Activated T-helper 1 cell treated with anti-CD3 and anti-CD28 coated beads, Interleukin-12 subunit alpha, Interleukin-12 subunit beta, Interleukin-2, Interleukin-4 antibody, amounts not matched to agents 30 ng/mL and 10 ng/mL and 1 ng/mL, durations not matched to agents 14 hours and 24 hours and 36 hours (primary cell): ENCODE results near the gene CDKL5. TPM values are rescaled to one million over a fixed set of nuclear protein-coding genes. Genes with fewer than 3 reads are reported as not detected.

ENCODE experiments used
- DNase-seq: peaks from one replicate; pipeline ENCODE4 v3.0.0; 2021; ENCODE audit warnings: low spot score
- H3K27ac Mint-ChIP-seq: one replicate; pipeline ENCODE4 v1.8.0; 2021; ENCODE audit warnings: mild to moderate bottlenecking, mixed read lengths
- H3K27me3 Mint-ChIP-seq: one replicate; pipeline ENCODE4 v1.8.0; 2022; ENCODE audit warnings: mild to moderate bottlenecking, moderate library complexity, mixed read lengths; ENCODE audit not compliant: insufficient read depth
- H3K36me3 Mint-ChIP-seq: one replicate; pipeline ENCODE4 v1.8.0; 2021; ENCODE audit warnings: low read depth, mixed read lengths
- H3K4me1 Mint-ChIP-seq: one replicate; pipeline ENCODE4 v1.8.0; 2021; ENCODE audit warnings: low read depth, mixed read lengths
- H3K4me3 Mint-ChIP-seq: one replicate; pipeline ENCODE4 v1.8.0; 2021; ENCODE audit warnings: mild to moderate bottlenecking, moderate library complexity, mixed read lengths
- H3K9me3 Mint-ChIP-seq: one replicate; pipeline ENCODE4 v1.8.0; 2021; ENCODE audit warnings: mixed read lengths
- intact Hi-C: fragments of 100-400 bp; cut with micrococcal nuclease; formaldehyde crosslinking; loops from one replicate; pipeline ENCODE4 v1.15.1; 2024
- total RNA-seq: library from RNA; stranded (reverse); gene quantifications from 2 replicates; pipeline ENCODE4 v1.2.3, GENCODE V29; 2022

Gene CDKL5
- total RNA-seq, 1 donor from 2014 or later, result 0.73 TPM

DNA sequence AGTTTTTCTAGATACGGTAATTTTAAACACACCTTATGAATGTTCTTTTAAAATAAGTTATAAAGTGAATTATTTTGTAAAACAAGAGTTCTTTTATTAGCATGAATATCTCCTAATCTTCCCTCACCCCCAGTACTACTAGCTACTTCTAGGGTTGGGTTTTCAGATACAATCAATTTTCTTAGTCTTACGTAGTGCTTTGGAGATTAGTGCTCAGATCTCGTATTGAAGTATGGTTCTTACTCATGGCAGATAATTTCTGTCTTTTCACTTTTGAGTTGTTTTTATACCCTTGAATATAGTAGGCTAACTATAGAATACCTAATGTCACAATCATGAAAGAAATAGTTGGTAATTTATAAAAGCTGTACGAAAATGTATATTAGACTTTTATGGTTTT, 43.2 kb downstream of the CDKL5 start:
- no peaks in the 10 kb centered on the region for H3K27me3 Mint-ChIP-seq
- H3K4me3 Mint-ChIP-seq, result no peak overlapping the region
- no peaks in the 10 kb centered on the region for H3K36me3 Mint-ChIP-seq
- H3K9me3 Mint-ChIP-seq, result no peaks in the 10 kb centered on the region
- intact Hi-C loops, result no loop called here
- no peak overlapping the region for H3K27ac Mint-ChIP-seq
- no peaks in the 10 kb centered on the region for H3K4me1 Mint-ChIP-seq
- no peak for DNase-seq

DNA sequence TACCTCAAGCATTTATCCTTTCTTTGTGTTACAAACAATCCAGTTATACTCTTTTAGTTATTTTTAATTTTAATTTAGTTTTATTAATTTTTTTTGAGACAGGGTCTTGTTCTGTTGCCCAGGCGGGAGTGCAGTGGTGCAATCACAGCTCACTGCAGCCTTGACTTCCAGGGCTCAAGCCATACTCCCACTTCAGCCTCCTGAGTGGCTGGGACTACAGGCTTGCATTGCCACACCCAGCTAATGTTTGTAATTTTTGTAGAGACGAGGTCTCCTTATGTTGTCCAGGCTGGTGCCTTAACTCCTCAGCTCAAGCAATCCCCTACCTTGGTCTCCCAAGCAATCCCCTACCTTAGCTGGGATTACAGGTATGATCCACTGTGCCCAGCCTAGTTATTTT, 45.9 kb downstream of the CDKL5 start:
- no peak overlapping the region for H3K27ac Mint-ChIP-seq
- no peaks in the 10 kb centered on the region for H3K27me3 Mint-ChIP-seq
- H3K4me3 Mint-ChIP-seq, result no peak overlapping the region
- intact Hi-C loops, result no loop called here
- H3K9me3 Mint-ChIP-seq, result no peaks in the 10 kb centered on the region
- H3K36me3 Mint-ChIP-seq, result no peaks in the 10 kb centered on the region
- DNase-seq, result no peak
- no peaks in the 10 kb centered on the region for H3K4me1 Mint-ChIP-seq

- DNase-seq, result no peak
- H3K9me3 Mint-ChIP-seq, result no peaks in the 10 kb centered on the region
- H3K36me3 Mint-ChIP-seq, result no peaks in the 10 kb centered on the region
- H3K27me3 Mint-ChIP-seq, result no peaks in the 10 kb centered on the region
- H3K27ac Mint-ChIP-seq, result no peak overlapping the region
- H3K4me1 Mint-ChIP-seq, result no peaks in the 10 kb centered on the region
- H3K4me3 Mint-ChIP-seq, result no peak overlapping the region
- intact Hi-C loops, result no loop called here
Measured at GRCh38 chrX:18490806-18491555, 65.6 kb downstream of the CDKL5 start.

GRCh38 chrX:18491587-18492340, 66.4 kb downstream of the CDKL5 start:
- no peak overlapping the region for H3K27ac Mint-ChIP-seq
- no peaks in the 10 kb centered on the region for H3K4me1 Mint-ChIP-seq
- no peak for DNase-seq
- no peaks in the 10 kb centered on the region for H3K36me3 Mint-ChIP-seq
- H3K9me3 Mint-ChIP-seq, result no peaks in the 10 kb centered on the region
- no peaks in the 10 kb centered on the region for H3K27me3 Mint-ChIP-seq
- intact Hi-C loops, result no loop called here
- no peak overlapping the region for H3K4me3 Mint-ChIP-seq

DNA sequence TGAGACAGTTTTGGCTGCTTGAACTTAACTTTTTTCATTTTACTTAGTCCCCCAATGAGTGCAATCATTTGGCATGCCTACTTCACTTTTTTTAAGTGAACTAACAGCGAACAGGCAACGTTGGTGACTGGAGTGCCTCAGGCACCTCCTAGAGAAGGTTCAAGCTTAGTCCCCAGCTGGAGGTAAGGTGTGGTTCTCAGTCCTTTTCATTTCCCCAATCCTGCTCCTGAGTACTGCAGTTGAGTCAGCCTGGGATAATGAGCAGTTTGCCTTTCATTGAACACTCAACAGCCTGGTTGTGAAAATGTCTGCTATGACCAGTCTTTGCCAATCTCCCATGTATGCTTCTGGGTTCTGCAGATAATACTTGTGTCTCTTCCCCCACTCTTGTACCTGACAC, 109.5 kb downstream of the CDKL5 start:
- Mint-ChIP-seq H3K36me3 (no peaks in the 10 kb centered on the region), H3K27ac (no peak overlapping the region), H3K4me3 (no peak overlapping the region), H3K9me3 (no peaks in the 10 kb centered on the region), H3K27me3 (no peaks in the 10 kb centered on the region), H3K4me1 (no peaks in the 10 kb centered on the region)
- intact Hi-C loops, result no loop called here
- DNase-seq, result no peak

DNA sequence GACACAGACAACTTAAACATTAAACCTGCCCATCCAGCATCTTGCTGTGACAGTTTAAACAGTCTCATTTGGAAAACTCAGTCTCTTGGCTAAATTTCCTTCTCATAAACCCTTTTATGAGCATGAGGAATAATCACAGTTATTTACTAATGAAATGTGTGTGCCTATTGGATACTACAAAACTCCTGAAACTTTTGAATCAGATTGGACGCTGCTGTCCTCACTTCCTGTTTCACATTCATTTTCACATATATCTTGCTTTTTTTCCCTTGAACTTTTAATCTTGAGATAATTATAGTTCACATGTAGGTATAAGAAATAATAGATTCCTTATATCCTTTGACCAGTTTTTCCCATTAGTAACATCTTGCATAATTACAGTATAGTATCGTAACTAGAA, 111.7 kb downstream of the CDKL5 start:
- no peaks in the 10 kb centered on the region for H3K9me3 Mint-ChIP-seq
- H3K27ac Mint-ChIP-seq, result no peak overlapping the region
- DNase-seq, result no peak
- H3K4me3 Mint-ChIP-seq, result no peak overlapping the region
- no peaks in the 10 kb centered on the region for H3K36me3 Mint-ChIP-seq
- no peaks in the 10 kb centered on the region for H3K4me1 Mint-ChIP-seq
- intact Hi-C loops, result no loop called here
- H3K27me3 Mint-ChIP-seq, result peaks cover 2% of the 10 kb centered on the region

DNA sequence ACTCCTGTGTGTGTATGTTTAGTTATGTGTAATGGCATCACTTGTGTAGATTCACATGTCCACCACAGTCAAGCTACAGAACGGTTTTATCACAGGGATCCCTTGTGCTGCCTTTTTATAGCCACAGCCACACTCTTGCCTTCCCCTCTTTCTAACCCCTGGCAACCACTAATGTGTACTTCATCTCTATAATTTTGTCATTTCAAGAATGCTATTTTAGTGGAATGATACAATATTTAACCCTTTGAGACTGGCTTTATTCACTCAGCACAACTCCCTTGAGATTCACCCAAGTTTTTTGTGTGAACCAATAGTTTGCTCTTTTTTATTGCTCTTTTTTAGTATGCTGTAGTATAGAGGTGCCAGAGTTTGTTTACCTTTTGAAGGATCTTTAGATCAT, 112.1 kb downstream of the CDKL5 start:
- Mint-ChIP-seq H3K4me3 (no peak overlapping the region), H3K9me3 (no peaks in the 10 kb centered on the region), H3K4me1 (no peaks in the 10 kb centered on the region), H3K27ac (no peak overlapping the region), H3K27me3 (peaks cover 2% of the 10 kb centered on the region), H3K36me3 (no peaks in the 10 kb centered on the region)
- no peak for DNase-seq
- intact Hi-C loops, result no loop called here

- no peak for DNase-seq
- no peaks in the 10 kb centered on the region for H3K36me3 Mint-ChIP-seq
- H3K9me3 Mint-ChIP-seq, result no peaks in the 10 kb centered on the region
- H3K27me3 Mint-ChIP-seq, result peaks cover 2% of the 10 kb centered on the region
- no peaks in the 10 kb centered on the region for H3K4me1 Mint-ChIP-seq
- intact Hi-C loops, result no loop called here
- no peak overlapping the region for H3K27ac Mint-ChIP-seq
- H3K4me3 Mint-ChIP-seq, result no peak overlapping the region
Measured at GRCh38 chrX:18542131-18542530, 116.7 kb downstream of the CDKL5 start.

DNA sequence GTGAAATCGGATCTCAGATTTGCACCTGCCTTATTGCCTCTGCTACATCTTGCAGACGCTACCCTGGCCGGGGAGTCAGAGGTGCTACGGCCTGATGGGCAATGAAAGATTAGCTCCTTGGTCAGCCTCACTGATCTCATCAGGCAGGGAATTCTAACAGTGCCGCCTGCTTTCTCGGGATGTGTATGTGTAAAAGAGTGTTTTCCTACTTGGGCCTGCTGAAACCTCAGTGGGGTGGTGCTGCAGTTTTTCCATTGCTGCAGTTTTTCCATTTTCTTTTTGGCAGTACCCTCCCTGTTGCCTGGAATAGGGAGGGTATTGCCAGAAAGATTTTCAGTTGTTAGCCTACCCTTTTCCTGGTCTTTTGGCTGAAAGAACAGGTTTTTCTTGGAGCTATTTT, 117.5 kb downstream of the CDKL5 start:
- H3K27ac Mint-ChIP-seq, result no peak overlapping the region
- peaks cover 2% of the 10 kb centered on the region for H3K27me3 Mint-ChIP-seq
- H3K4me3 Mint-ChIP-seq, result no peak overlapping the region
- intact Hi-C loops, result no loop called here
- no peak for DNase-seq
- H3K36me3 Mint-ChIP-seq, result no peaks in the 10 kb centered on the region
- H3K9me3 Mint-ChIP-seq, result no peaks in the 10 kb centered on the region
- H3K4me1 Mint-ChIP-seq, result no peaks in the 10 kb centered on the region

GRCh38 chrX:18543738-18544137, 118.3 kb downstream of the CDKL5 start:
- intact Hi-C loops, result no loop called here
- no peak for DNase-seq
- Mint-ChIP-seq H3K4me1 (no peaks in the 10 kb centered on the region), H3K27ac (no peak overlapping the region), H3K9me3 (no peaks in the 10 kb centered on the region), H3K27me3 (peaks cover 2% of the 10 kb centered on the region), H3K4me3 (no peak overlapping the region), H3K36me3 (no peaks in the 10 kb centered on the region)

- intact Hi-C loops, result no loop called here
- no peak for DNase-seq
- H3K9me3 Mint-ChIP-seq, result no peaks in the 10 kb centered on the region
- H3K4me3 Mint-ChIP-seq, result no peak overlapping the region
- no peak overlapping the region for H3K27ac Mint-ChIP-seq
- H3K36me3 Mint-ChIP-seq, result no peaks in the 10 kb centered on the region
- H3K4me1 Mint-ChIP-seq, result no peaks in the 10 kb centered on the region
- peaks cover 2% of the 10 kb centered on the region for H3K27me3 Mint-ChIP-seq
Measured at GRCh38 chrX:18545771-18546170, 120.4 kb downstream of the CDKL5 start.

- DNase-seq, result no peak
- intact Hi-C loops, result no loop called here
- H3K27ac Mint-ChIP-seq, result no peak overlapping the region
- H3K9me3 Mint-ChIP-seq, result no peaks in the 10 kb centered on the region
- H3K4me3 Mint-ChIP-seq, result no peak overlapping the region
- no peaks in the 10 kb centered on the region for H3K4me1 Mint-ChIP-seq
- no peaks in the 10 kb centered on the region for H3K36me3 Mint-ChIP-seq
- H3K27me3 Mint-ChIP-seq, result no peaks in the 10 kb centered on the region
Measured at GRCh38 chrX:18548996-18549395, 123.6 kb downstream of the CDKL5 start.

DNA sequence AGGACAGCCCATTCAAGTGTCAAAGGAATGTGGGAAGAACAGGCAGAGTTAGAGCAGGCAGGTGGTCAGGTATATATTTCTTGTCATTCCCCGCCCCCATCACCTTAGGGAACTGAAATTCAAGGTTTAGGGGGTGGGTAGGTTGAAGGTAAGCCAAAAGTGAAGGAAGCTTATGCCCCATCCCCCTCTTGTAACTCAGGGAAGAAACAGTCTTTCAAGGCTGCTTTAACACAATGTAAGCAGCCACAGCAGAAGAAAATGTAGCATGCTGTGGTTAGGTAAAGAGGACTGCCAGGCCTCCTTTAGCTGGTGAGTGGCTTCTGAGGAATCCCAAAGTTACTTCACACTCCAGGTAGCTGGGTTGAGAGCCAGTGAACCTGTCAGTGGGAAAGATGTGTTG, 124.2 kb downstream of the CDKL5 start:
- H3K9me3 Mint-ChIP-seq, result no peaks in the 10 kb centered on the region
- intact Hi-C loops, result no loop called here
- no peaks in the 10 kb centered on the region for H3K4me1 Mint-ChIP-seq

More for the DNA sequence above, 124.2 kb downstream of the CDKL5 start:
- Mint-ChIP-seq H3K27ac (no peak overlapping the region), H3K27me3 (no peaks in the 10 kb centered on the region), H3K4me3 (no peak overlapping the region), H3K36me3 (no peaks in the 10 kb centered on the region)
- no peak for DNase-seq
